HTR-8/SVneo (cell line): ENCODE data around the gene MCRIP2.

Experiments used
- DNase-seq: peaks from one replicate; pipeline ENCODE4 v3.0.0; 2011; ENCODE audit warnings: low spot score, mixed read lengths; ENCODE audit not compliant: insufficient read length
- FAIRE-seq: peaks from 2 replicates; lab custom pipeline; 2011; peaks lifted over from hg19 to GRCh38; lab: Jason Lieb, UNC

Gene MCRIP2

DNA sequence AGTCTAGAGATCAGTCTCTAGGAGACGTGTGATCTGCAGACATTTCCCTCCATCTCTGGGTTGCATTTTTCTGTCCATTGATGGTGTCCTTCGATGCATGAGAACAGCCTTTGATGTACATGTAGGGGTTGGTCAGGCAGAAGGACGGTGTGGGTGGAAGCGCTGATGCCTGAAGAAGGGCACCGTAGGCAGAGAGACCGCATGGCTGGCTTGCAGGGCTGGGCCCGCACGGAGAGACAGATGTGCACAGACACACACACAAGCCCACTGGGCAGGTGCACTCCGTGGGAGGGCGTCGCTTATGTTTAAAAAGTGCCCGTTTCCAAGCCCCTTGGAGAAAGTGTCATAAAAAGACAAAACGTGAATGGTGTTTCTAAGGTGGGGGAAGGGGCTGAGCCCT, 26.5 kb upstream of the MCRIP2 start:
- no peak for DNase-seq
- no peak for FAIRE-seq

DNA sequence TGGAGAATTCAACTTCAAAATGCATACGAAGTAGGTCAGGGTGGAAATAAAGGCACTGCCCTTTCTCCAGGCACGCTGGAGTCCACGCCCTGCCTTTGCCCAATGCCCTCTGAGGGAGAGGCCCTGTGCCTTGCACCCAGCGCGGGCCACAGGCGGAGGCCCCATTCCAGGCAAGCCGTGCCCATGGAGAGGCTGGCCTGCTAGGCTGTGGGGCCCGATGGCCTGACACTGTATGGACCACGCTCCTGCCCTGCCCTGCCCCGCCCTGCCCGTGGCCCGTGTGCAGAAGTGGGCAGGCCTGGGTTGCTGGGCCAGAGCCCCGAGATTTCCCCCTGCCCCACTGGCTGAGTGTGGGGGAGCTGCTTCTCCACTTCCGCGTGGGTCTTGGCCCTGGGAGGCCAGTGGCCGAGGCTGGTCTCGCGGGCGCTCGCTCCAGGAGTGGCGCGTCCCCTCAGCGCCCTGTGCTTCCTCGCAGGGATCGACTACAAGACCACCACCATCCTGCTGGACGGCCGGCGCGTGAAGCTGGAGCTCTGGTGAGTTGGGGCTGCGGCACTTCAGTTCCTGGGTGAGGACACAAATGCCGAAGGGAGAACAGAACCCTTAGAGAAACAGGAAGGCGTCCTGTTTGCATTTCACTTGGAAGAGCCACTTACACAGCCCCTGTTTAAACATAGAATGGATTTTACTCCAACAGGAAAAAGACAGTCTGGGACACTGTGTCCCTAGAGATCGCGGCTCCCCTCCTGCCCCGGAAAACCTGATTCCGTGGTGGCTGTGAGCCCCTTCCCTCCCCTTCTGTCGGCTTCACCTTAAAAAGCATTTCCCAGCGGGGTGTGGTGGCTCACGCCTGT, 24.7 kb upstream of the MCRIP2 start:
- no peak for DNase-seq

DNA sequence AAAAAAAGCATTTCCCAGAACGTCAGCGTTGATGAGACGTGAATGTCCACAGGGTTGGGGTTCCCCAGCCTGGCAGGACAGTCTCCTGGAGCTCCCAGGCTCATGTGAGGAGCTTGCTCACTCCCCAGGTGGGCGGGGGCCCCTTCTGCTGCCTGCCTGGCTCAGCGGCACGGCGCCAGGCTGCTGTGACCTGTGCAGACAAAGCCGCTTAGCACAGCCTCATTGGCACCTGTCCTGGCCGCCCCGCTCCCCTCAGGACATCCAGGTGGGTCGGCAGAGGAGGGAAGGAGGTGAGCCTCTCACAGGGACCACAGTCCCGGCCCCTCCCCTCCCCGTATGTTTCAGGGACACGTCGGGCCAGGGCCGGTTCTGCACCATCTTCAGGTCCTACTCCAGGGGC, 23.8 kb upstream of the MCRIP2 start:
- DNase-seq (no peak), FAIRE-seq (no peak)

More for the DNA sequence above, 24.7 kb upstream of the MCRIP2 start:
- FAIRE-seq, result no peak

DNA sequence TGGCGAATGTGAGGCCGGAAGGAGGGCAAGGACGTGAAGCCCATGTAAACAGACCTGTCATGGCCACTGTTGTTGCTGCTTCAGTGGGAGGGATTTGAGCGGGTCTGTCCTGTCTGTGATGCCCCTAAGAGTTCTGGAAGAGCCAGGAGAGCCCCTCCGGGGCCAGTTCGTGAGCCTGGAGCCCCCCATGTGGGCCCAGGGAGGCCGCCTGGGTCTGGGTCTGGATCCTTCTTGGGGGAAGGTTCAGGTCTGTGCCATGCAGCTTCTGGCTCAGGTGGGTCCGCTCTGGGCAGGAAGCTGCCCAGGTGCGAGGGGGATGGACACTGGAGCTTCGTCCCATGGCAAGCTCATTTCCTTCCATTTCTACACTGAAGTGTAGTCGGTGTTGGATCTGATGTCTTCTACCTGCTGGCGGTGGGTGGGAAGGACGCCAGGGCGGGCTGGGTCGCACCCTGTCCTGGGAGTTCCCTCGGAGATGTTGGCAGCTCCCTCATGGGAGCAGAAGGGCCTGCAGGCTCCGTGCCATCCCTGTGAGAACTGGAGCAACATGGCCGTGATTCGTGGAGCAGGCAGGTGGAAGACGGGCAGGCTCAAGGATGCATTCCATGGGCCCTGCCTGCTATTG, 22.0 kb upstream of the MCRIP2 start:
- DNase-seq (no peak), FAIRE-seq (no peak)

DNA sequence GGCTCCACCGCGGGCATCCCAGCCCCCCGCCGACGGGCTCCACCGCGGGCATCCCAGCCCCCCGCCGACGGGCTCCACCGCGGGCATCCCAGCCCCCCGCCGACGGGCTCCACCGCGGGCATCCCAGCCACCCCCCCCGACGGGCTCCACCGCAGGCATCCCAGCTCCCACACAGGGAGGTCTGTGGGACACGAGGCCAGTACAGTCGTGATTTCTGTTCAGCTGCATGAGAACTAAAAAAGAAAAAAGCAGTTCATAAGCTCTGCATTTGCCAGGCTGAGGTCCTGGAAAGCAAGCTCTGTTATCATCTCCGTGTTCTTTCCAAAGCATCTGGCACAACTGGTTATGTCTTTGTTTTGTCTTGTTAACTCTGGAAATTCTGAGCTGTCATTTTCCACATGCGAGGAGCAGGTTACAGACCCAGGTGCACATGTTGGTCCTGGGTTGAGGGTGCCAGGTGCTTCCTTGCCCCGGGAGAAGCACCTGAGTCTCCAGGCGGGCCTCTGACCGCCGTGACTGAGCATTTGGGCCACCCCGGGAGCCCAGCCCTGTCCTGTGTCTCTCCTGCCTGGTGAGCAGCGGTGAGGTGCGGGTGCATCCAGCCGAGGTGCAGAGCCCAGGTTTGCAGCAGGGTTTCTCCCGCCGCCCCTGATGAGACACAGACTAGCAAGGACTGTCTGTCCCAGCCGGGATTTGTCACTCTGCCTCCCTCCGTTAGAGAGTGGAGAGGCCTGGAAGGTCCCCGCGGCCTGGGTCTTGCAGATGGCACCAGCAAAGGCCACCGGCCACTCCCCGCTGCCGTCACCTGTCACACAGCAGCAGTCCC, 20.7 kb upstream of the MCRIP2 start:
- no peak for FAIRE-seq
- DNase-seq, result no peak

DNA sequence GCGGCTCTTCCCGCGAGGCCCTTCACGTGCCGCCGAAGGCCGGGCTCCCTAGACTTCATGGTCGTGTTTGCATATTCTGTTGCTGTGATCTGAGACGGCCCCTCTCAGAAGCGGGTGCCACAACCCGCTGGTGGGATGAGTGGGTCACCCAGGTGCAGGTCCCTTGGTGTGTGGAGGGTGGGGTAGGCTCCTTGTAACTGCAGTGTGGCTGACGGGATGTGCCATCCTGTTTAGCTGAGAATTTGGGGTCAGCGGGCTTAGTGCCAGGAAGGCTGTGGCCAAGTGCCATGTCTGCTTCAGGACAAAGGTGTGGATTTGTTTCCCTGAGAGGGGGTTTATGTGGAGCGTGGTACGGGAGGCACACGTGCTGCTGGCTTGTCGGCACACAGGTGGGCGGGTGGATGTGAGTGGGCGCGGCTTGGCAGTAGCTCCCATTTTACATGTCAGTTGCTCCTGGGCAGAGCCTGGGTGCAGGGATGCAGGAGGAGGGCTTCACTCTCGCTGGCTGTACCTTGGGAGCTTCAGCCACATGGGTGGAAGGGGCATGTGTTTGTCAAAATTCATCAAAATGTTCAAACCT, 20.0 kb upstream of the MCRIP2 start:
- FAIRE-seq, result no peak
- DNase-seq, result no peak

DNA sequence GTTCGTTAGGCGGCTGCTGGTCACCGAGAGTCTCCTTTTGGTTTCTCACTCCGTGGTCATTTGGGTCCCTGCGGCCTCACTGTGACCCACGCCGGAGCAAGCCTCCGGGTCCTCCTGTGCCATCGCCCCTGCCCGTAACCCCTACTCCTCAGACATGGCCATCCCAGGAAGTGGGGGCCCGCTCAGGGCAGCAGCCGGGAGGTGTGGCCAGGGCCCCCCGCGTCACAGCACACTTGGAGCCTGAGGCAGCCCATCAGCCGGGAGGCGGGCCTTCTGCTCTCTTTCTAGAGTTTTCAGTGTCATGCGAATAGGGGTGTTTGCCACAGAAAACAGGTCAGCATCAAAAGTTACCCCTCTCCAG, 18.7 kb upstream of the MCRIP2 start:
- DNase-seq, result no peak
- FAIRE-seq, result no peak

DNA sequence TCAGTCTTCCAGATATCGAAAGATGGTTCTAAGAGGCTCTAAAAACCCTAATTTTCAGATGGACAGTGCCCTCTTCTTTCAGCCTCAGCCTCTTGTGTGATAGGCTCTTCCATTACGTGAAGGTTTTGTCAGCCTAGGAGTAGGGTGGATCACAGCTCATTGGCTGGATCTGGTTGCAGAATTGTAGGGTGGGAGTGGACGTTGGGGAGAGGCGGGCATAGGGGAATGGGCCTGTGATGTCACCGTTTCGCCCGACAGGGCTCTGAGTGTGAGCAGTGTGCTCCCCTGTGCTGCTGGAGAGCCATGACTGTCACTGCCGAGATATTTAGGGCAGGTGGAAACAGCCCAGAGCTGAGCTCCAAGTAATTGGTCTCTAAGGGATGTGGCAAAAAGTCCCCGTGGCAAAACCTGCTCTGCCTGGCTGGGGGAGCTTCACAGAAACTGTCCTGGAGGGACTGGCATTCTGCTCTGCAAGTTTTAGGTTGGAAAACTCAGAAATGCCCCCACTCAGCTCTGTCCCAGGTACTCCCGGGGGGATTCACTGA, 17.0 kb upstream of the MCRIP2 start:
- no peak for FAIRE-seq
- DNase-seq, result no peak

DNA sequence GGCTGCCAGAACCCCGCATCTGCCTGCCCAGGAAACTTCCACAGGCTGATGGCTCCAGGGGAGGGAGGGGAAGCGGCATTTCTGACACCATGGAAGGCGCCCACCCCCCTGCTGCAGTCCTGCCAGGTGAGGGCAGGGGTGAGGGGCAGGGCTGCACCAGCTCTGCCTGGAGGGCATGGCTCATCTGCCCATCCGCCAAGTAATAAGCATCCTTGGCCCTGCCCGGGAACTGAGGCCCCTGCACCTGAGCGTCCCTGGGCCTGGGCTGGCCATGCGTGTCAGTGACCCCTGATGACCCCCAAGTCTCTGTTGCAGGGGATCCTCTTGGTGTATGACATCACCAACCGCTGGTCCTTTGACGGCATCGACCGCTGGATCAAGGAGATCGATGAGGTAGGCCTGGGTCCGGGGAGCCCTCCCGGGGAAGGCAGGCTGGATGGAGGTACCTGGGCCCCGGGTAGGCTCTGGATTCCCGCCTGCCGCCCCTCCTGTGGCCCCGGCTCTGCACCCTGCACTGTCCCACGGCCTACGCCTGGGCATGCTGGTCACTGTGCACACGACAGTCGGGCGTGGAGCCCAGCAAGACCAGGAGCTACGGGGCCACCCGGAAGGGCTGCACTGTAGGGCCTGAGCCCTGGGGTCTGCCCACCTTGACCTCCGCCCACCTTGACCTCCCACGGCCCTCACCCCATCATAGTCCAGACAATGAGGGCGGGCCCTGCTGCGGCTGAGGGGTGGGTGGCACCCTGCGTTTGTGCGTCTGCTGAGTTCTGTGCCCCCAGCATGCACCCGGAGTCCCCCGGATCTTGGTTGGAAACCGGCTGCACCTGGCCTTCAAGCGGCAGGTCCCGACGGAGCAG, 16.3 kb upstream of the MCRIP2 start:
- DNase-seq (no peak), FAIRE-seq (no peak)

DNA sequence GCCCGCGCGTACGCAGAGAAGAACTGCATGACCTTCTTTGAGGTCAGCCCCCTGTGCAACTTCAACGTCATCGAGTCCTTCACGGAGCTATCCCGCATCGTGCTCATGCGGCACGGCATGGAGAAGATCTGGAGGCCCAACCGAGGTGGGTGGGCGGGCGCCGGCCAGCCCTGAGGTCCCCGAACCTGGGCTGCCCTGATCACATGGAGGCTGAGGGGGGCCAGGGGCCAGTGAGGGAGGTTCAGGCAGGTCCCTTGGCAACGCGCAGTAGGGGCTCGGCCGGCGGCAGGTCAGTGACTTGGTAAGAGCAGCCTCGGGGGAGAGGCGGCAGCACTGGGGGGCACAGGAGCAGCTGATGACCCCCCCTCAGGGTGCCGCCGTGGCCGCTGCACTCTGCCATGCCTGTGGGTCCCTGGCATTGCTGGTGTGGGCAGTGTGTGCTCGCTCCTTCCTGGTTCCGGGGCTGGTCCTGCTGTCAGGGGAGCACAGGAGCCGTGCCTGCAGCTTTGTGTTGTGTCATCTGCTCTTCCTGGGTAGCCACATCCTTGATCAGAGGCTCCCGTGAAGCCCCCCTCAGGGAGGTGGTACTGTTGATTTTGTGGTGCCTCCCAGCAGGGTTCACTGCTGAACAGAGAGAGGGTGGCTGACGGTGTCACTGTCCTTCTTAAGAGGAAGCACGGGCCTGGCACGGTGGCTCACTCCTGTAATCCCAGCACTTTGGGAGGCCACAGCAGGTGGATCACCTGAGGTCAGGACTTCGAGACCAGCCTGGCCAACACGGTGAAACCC, 15.5 kb upstream of the MCRIP2 start:
- DNase-seq, result no peak
- FAIRE-seq, result no peak

DNA sequence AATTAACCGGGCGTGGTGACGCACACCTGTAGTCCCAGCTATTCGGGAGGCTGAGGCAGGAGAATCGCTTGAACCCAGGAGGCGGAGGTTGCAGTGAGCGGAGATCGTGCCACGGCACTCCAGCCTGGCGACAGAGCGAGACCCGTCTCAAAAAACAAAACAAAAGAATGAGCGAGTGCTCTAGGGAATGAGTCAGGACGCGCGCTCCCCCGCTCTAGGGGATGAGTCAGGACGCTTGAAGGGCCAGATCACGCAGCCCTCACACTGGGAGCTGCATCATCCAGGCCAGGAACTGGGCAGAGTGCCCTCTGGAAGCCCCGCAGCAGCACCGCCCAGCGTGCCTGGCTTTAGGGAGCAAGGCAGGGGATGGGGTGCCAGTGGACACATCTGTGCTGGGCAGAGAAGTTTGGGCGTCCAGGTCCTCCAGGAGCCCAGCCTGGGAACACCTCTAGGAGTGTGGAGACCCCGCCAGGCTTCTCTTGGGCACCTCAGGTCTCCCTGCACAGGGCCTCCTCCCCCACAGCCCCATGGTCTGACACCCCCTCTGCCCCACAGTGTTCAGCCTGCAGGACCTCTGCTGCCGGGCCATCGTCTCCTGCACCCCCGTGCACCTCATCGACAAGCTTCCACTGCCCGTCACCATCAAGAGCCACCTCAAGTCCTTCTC, 14.7 kb upstream of the MCRIP2 start:
- FAIRE-seq (no peak), DNase-seq (peak; percentile 93)

DNA sequence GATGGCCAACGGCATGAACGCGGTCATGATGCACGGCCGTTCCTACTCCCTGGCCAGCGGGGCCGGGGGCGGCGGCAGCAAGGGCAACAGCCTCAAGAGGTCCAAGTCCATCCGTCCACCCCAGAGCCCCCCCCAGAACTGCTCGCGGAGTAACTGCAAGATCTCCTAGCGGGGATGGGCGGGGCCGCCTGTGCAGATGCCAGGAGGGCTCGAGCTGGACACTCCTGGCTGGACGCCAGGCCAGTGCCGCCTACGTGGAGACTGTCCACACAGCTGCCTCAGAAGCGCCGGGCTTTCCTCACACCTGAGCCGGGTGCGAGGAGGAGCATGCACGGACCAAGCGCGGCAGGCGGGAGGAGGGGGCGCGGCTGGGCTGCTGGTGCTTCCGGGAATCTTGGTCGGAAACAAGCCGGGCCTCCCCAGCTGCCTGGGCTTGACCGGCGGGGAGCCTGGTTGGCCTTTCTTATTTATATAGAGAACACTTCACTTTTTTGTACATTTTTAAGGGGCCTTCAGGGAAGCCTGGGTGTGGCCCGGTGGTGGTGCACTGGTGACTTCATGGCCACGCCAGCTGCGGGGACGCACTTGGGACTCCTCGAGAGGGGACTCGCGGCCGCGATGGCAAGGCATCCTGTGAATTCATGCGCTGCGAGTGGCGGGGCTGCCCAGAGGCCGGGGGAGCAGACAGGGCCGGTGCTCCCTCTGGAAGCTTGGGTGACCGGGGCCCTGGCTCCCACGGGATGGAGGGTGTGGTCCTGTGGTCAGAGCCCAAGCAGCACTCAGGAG, 14.0 kb upstream of the MCRIP2 start:
- no peak for FAIRE-seq
- no peak for DNase-seq

DNA sequence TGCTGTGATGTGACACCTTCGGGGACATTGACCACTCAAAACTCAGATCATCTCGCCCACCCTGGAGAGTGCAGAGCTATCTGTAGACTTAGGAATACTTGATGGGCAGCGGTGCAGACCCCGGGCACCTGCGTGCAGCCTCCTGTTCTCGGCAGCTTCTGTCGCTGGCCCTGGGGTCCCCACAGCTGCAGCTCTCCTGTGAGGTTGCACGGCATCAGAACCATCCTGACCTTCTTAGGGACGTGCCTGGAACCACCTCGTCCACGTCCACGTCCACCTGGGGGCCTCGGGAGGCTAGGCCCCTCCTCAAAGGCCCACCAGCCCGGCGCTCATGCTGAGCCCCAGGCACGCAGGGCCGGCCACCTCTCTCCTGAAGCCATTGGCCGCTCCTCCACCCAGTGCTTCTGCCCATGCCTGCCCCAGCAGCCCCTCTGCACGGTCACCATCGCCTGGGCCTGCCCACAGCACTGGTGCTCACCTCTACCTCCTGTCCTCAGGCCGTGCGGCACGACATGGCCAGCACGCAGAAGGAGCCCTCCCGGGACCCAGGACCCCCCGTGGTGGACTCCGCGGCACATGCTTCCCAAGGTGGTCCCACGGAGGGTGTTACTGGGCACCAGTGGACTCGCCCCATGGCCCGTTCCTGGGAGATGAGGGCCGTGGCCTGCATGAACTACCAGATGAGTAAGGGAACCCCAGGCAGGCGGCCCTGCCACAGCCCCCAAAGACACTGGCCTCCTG, 13.1 kb upstream of the MCRIP2 start:
- no peak for FAIRE-seq
- no peak for DNase-seq

DNA sequence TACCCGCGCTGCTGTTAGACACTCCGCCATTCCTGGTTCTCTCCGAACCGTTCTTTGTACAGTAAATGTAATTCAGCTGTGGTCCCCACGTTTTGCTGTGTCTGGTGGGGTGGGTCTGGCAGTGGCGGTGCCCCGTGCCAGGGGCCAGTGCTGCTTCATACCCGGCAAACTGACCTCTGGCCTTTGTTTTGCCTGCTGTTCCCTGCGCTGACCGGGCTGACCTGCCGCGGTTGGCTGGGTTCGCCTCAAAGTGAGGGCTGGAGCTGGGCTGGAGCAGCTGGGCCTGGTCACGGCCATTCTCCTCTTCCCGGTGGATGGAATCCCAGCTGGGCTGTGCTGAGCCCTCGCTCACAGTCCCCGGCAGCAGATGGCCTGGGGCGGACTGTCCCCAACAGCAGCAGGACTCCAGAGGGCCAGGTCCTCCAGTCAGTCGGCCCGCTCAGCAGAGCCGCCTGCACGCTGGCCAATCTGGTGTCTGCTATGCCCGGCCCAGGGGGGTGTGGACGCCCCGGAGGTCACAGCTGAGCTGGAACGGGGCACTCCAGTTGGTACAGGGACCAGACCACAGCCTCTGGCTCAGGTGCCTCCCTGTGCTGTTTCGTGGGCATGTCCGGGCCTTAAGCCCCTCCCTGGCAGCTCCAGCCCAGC, 12.3 kb upstream of the MCRIP2 start:
- no peak for DNase-seq
- no peak for FAIRE-seq

DNA sequence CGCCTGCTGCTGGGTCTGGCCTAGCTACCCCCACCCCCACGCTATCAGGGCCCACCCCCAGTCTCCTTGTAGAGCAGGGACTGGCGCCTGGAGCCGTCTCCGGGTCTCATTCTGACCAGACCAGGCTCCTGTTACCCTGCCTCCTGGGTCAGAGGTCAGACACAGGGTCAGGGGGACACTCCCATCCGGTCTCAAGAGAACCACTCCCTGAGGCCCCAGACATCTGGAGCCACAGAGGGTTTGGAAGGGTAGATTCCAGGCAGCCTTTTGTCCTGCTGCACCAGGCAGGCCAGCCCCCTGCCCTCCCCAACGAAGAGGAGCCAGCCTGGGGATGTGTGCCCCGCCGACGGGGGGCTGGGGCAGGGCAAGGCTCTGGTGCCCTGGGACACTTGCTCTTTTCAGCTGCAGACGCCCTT, 11.8 kb upstream of the MCRIP2 start:
- FAIRE-seq, result no peak

DNA sequence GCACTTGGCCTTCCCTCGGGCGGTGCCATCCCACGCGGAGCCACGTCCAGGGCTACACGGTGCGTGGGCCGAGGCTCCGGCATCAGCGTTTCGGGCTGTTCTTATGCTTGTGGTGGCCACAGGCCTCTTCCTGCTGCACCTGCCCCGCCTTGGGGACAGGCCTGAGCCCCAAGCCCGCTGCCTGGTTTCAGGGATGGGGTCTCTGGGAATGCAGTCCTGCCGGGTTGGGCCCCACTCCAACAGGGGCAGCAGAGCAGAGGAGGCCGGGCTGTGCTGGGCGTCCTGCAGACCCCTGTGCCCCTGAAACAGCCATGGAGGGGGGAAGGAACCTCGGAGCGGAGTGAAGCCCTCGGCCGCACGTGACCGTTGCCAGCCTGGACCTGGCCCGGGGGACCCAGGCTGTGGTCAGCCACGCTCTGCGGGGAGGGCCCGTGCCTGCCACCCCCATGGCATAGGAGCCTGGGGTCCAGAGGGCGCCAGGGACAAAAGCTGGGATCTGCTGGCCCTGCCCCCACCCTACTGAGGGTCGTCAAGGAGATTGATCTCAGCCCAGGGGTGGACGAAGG, 11.3 kb upstream of the MCRIP2 start:
- DNase-seq (no peak), FAIRE-seq (no peak)

More for the DNA sequence above, 11.8 kb upstream of the MCRIP2 start:
- no peak for DNase-seq
